Endothelial cell of umbilical vein (primary cell): ENCODE data around the gene SMAD5. TPM values are rescaled to one million over a fixed set of nuclear protein-coding genes. Genes with fewer than 3 reads are reported as not detected.

Source experiments
- BruUV-seq: library from RNA; stranded (reverse); fragments of 400-500 nt; replicated peaks from 2 replicates; lab custom pipeline; 2021; lab: Mats Ljungman, UMichigan
- CTCF ChIA-PET: fragments of 300-600, 350-600 bp; sonication (Branson Sonifier 250); formaldehyde crosslinking; loops from one replicate; lab custom pipeline; 2021; ENCODE audit warnings: antibody characterized with exemption, inconsistent platforms; lab: Charles Lee
- POLR2A ChIA-PET: fragments of 300-600, 350-600 bp; sonication (Branson Sonifier 250); formaldehyde crosslinking; loops from one replicate; lab custom pipeline; 2021; ENCODE audit warnings: antibody characterized with exemption, inconsistent platforms; lab: Charles Lee
- DNase-seq: peaks from one replicate; pipeline ENCODE4 v3.0.0-alpha.2; 2011; ENCODE audit warnings: low read depth, low spot score
- FAIRE-seq: peaks from 2 replicates; lab custom pipeline; 2011; peaks lifted over from hg19 to GRCh38; lab: Jason Lieb, UNC
- H2AFZ ChIP-seq: 2 replicates; pipeline ENCODE4 v1.6.0; 2012; ENCODE audit warnings: low read depth, low read length, control low read depth, inconsistent platforms
- H3K27ac ChIP-seq: 2 replicates; pipeline ENCODE4 v1.5.1; 2011; ENCODE audit warnings: low read depth, mild to moderate bottlenecking, control low read depth, low read length, moderate library complexity; ENCODE audit not compliant: insufficient read depth
- H3K27me3 ChIP-seq, 2 experiments: 2 replicates each; pipeline versions ENCODE4 v1.6.0 to v1.6.1; 2011; ENCODE audit warnings: low read length in 2 of 2, mixed read lengths in 1 of 2; ENCODE audit not compliant: control insufficient read depth in 2 of 2, insufficient read depth in 2 of 2
- H3K36me3 ChIP-seq, 2 experiments: 2 replicates in 1 of 2; 3 replicates in 1 of 2; pipeline ENCODE4 v1.5.1; 2011; ENCODE audit warnings: low read length in 2 of 2, mild to moderate bottlenecking in 1 of 2, moderate library complexity in 1 of 2; ENCODE audit not compliant: control insufficient read depth in 2 of 2, insufficient read depth in 2 of 2; ENCODE audit errors: extremely low read depth in 1 of 2
- H3K4me1 ChIP-seq: 3 replicates; pipeline ENCODE4 v1.5.1; 2011; ENCODE audit warnings: mild to moderate bottlenecking, low read length; ENCODE audit not compliant: control insufficient read depth, insufficient read depth; ENCODE audit errors: extremely low read depth
- H3K4me2 ChIP-seq: 2 replicates; pipeline ENCODE4 v1.6.1; 2011; ENCODE audit warnings: low read length, control low read depth, mixed read lengths; ENCODE audit not compliant: insufficient read depth
- H3K4me3 ChIP-seq, 3 experiments: fragments of 200-600 bp in 1 of 3; sonication (generic), shearing (Covaris generic) in 1 of 3; replicated peaks in 1 of 3; 2 replicates each; pipeline ENCODE4 v1.5.1; 2011 to 2016; ENCODE audit warnings: control low read depth in 3 of 3, low read length in 3 of 3, mild to moderate bottlenecking in 2 of 3, inconsistent platforms in 1 of 3, low read depth in 1 of 3, moderate library complexity in 1 of 3; ENCODE audit not compliant: insufficient read depth in 1 of 3
- H3K79me2 ChIP-seq: 2 replicates; pipeline ENCODE4 v1.6.0; 2012; ENCODE audit warnings: low read length, inconsistent platforms; ENCODE audit not compliant: control insufficient read depth, insufficient read depth
- H3K9ac ChIP-seq: replicated peaks from 2 replicates; pipeline ENCODE3; 2011; ENCODE audit warnings: low read length, control low read depth; ENCODE audit not compliant: insufficient read depth; ENCODE audit errors: extremely low read depth
- H3K9me1 ChIP-seq: replicated peaks from 3 replicates; pipeline ENCODE4 v1.6.0; 2011; ENCODE audit warnings: mild to moderate bottlenecking, low read length; ENCODE audit not compliant: control insufficient read depth, insufficient read depth; ENCODE audit errors: extremely low read depth
- H3K9me3 ChIP-seq: replicated peaks from 2 replicates; pipeline ENCODE4 v1.5.1; 2012; ENCODE audit warnings: low read length, inconsistent platforms; ENCODE audit not compliant: control insufficient read depth, insufficient read depth
- H4K20me1 ChIP-seq: replicated peaks from 2 replicates; pipeline ENCODE3; 2011; ENCODE audit warnings: mild to moderate bottlenecking, low read length; ENCODE audit not compliant: control insufficient read depth, insufficient read depth; ENCODE audit errors: extremely low read depth
- EZH2 ChIP-seq: IDR thresholded peaks from 2 replicates; pipeline ENCODE4 v1.6.1; 2012; ENCODE audit warnings: borderline replicate concordance, low read depth, mild to moderate bottlenecking, moderate library complexity, low read length, inconsistent platforms; ENCODE audit not compliant: severe bottlenecking
- FOS ChIP-seq: IDR thresholded peaks from 2 replicates; pipeline ENCODE4 v1.6.1; 2011; ENCODE audit warnings: mild to moderate bottlenecking, low read length, moderate library complexity, borderline replicate concordance; ENCODE audit not compliant: insufficient read depth
- GATA2 ChIP-seq: IDR thresholded peaks from 2 replicates; pipeline ENCODE4 v1.7.0; 2011; ENCODE audit warnings: low read depth, mild to moderate bottlenecking, moderate library complexity, mixed read lengths, low read length; ENCODE audit not compliant: insufficient read length, insufficient read depth
- JUN ChIP-seq: IDR thresholded peaks from 2 replicates; pipeline ENCODE4 v1.6.1; 2011; ENCODE audit warnings: borderline replicate concordance, low read depth; ENCODE audit not compliant: insufficient read length, insufficient read depth
- MYC ChIP-seq: IDR thresholded peaks from one replicate; pipeline ENCODE4 v1.6.1; 2011; ENCODE audit warnings: mild to moderate bottlenecking, low read depth, low read length
- POLR2A ChIP-seq: IDR thresholded peaks from 2 replicates; pipeline ENCODE4 v1.6.1; 2012; ENCODE audit warnings: low read depth, mild to moderate bottlenecking, control low read depth, low read length
- POLR2AphosphoS5 ChIP-seq: IDR thresholded peaks from 2 replicates; pipeline ENCODE4 v1.6.1; 2012; ENCODE audit warnings: low read depth, mild to moderate bottlenecking, control low read depth, low read length, moderate library complexity; ENCODE audit not compliant: insufficient read depth
- dilution Hi-C: fragments of 300-500 bp; cut with MboI; formaldehyde crosslinking; loops from one replicate; pipeline ENCODE4 v1.15.0; 2019; ENCODE audit warnings: low sequenced_read_pairs; ENCODE audit not compliant: extremely low pct_ligation_motif_present
- intact Hi-C: fragments of 100-400 bp; cut with micrococcal nuclease; formaldehyde crosslinking; loops from one replicate; pipeline ENCODE4 v1.10.0; 2022
- polyA plus RNA-seq, 4 experiments: library from polyadenylated mRNA; depleted of rRNA in 3 of 4; stranded (reverse) in 3 of 4; unstranded in 1 of 4; fragments of >200 nt; gene quantifications; 2 replicates each; pipeline versions ENCODE4 v1.2.1 to v1.2.3, GENCODE V29; 2011 to 2012; ENCODE audit warnings: missing spikeins in 1 of 4
- total RNA-seq: library from RNA; stranded (reverse); gene quantifications from 2 replicates; pipeline ENCODE4 v1.2.3, GENCODE V29; 2021
- TF ChIP-seq, protein P1 (sequence below), 2 donors: IDR thresholded peaks; 1 replicate in 1 of 2; 2 replicates in 1 of 2; pipeline ENCODE4 v1.5.1; 2011; ENCODE audit warnings: low read length in 2 of 2, mild to moderate bottlenecking in 2 of 2, moderate library complexity in 2 of 2, control low read depth in 1 of 2, inconsistent platforms in 1 of 2, low read depth in 1 of 2; ENCODE audit not compliant: insufficient read depth in 1 of 2; ENCODE audit errors: extremely low read depth in 1 of 2
- TF ChIP-seq, protein P2 (sequence below): IDR thresholded peaks from 2 replicates; pipeline ENCODE4 v1.6.1; 2011; ENCODE audit not compliant: insufficient read depth, insufficient read length

Gene SMAD5
- total and polyA plus RNA-seq, 2 donors (not counting 3 experiments of a cell fraction or from before 2014, with no cell fraction given) = 26.0 to 66.0 TPM

DNA sequence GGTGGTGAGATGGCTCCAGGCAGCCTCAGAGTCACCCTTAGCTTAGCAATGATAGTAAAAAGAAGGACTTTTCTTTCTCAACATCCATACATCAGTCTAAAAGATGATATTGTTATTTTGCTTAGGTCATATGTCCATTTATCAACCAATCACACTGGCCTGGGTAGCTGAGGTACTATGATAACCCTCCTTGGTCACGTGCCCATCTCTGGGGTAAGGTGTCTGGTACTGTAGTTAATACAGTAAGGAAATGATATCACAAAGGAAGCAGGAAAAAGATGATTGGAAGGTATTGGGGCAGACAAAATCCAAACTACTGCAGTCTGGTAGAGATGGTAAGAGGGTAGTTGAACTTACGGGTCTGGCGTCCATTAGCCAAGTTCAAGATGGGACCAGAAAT is 5.1 kb upstream of the SMAD5 start:
- H3K9ac ChIP-seq = no peak overlapping the region
- H3K79me2 ChIP-seq = no peaks in the 10 kb centered on the region
- no peak for TF ChIP-seq EZH2
- TF ChIP-seq, protein P1, sequence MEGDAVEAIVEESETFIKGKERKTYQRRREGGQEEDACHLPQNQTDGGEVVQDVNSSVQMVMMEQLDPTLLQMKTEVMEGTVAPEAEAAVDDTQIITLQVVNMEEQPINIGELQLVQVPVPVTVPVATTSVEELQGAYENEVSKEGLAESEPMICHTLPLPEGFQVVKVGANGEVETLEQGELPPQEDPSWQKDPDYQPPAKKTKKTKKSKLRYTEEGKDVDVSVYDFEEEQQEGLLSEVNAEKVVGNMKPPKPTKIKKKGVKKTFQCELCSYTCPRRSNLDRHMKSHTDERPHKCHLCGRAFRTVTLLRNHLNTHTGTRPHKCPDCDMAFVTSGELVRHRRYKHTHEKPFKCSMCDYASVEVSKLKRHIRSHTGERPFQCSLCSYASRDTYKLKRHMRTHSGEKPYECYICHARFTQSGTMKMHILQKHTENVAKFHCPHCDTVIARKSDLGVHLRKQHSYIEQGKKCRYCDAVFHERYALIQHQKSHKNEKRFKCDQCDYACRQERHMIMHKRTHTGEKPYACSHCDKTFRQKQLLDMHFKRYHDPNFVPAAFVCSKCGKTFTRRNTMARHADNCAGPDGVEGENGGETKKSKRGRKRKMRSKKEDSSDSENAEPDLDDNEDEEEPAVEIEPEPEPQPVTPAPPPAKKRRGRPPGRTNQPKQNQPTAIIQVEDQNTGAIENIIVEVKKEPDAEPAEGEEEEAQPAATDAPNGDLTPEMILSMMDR (IDR thresholded peaks at IDR 0.05; ENCODE audit: extremely low read depth in 1 of 2, insufficient read depth in 1 of 2, low read depth in 1 of 2, low read length in 2 of 2) = no peak
- TF ChIP-seq POLR2AphosphoS5 = no peak
- no peak for TF ChIP-seq GATA2
- TF ChIP-seq MYC = no peak
- no peak for TF ChIP-seq POLR2A
- no peak for TF ChIP-seq JUN
- TF ChIP-seq FOS = no peak
- TF ChIP-seq, protein P2, sequence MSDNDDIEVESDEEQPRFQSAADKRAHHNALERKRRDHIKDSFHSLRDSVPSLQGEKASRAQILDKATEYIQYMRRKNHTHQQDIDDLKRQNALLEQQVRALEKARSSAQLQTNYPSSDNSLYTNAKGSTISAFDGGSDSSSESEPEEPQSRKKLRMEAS = no peak
- FAIRE-seq (no peak), DNase-seq (no peak)
- H3K4me2 ChIP-seq = no peak overlapping the region
- no TSS peak for BruUV-seq
- ChIA-PET POLR2A (no interaction called here), CTCF (interaction anchor here (2.1 kb wide), 1 partner anchor 20 kb away, joined by 6 read pairs; no protein-coding TSS in a partner anchor)
- no peaks in the 10 kb centered on the region for H3K9me3 ChIP-seq
- H3K27me3 ChIP-seq = peaks cover 16 to 37% of the 10 kb centered on the region in 2 experiments
- intact Hi-C loops (no loop called here), dilution Hi-C loops (no loop called here)
- H3K4me1 ChIP-seq = peaks cover 4% of the 10 kb centered on the region
- no peaks in the 10 kb centered on the region for H3K9me1 ChIP-seq
- H3K36me3 ChIP-seq = no peaks in the 10 kb centered on the region
- H3K27ac ChIP-seq = no peak overlapping the region
- no peak overlapping the region for H2AFZ ChIP-seq
- H4K20me1 ChIP-seq = no peaks in the 10 kb centered on the region
- no peak overlapping the region for H3K4me3 ChIP-seq
